Lung (tissue), 12 donors: ENCODE results near the gene METTL1. TPM values are rescaled to one million over a fixed set of nuclear protein-coding genes. Genes with fewer than 3 reads are reported as not detected.
A peak's percentile ranks its signal among the peaks of the same experiment; 100 is the strongest.

ENCODE experiments used
- ATAC-seq: fragments of 200-7000 bp; cut with Tn5 transposase; one replicate; pipeline ENCODE4 v1.9.1; 2020; ENCODE audit warnings: moderate number of reproducible peaks; ENCODE audit not compliant: insufficient read depth, low FRiP score
- DNase-seq, 3 donors: peaks; one replicate each; pipeline ENCODE4 v3.0.0-alpha.2; 2013 to 2017
- H3K27ac ChIP-seq, 2 donors: one replicate each; pipeline ENCODE4 v1.5.1; 2013; ENCODE audit warnings: mild to moderate bottlenecking in 2 of 2, moderate library complexity in 2 of 2, control low read depth in 1 of 2, inconsistent platforms in 1 of 2, low read depth in 1 of 2, low read length in 1 of 2
- H3K27me3 ChIP-seq, 3 donors: one replicate each; pipeline ENCODE4 v1.5.1; 2013; ENCODE audit warnings: low read length in 2 of 3; ENCODE audit not compliant: control insufficient read depth in 3 of 3, insufficient read depth in 3 of 3
- H3K36me3 ChIP-seq, 4 donors: one replicate each; pipeline ENCODE4 v1.5.1; 2013; ENCODE audit warnings: low read length in 4 of 4, mild to moderate bottlenecking in 1 of 4, moderate library complexity in 1 of 4; ENCODE audit not compliant: control insufficient read depth in 4 of 4, insufficient read depth in 4 of 4
- H3K4me1 ChIP-seq, 5 donors: one replicate each; pipeline ENCODE4 v1.5.1; 2013; ENCODE audit warnings: low read length in 5 of 5, mild to moderate bottlenecking in 2 of 5, moderate library complexity in 1 of 5; ENCODE audit not compliant: control insufficient read depth in 5 of 5, insufficient read depth in 5 of 5
- H3K4me3 ChIP-seq: one replicate; pipeline ENCODE4 v1.5.1; 2013; ENCODE audit warnings: mild to moderate bottlenecking, control low read depth, moderate library complexity
- H3K9ac ChIP-seq, 2 donors: one replicate each; pipeline ENCODE4 v1.5.1; 2013; ENCODE audit warnings: low read length in 2 of 2, control low read depth in 1 of 2; ENCODE audit not compliant: insufficient read depth in 1 of 2
- H3K9me3 ChIP-seq, 4 donors: one replicate each; pipeline ENCODE4 v1.5.1; 2013; ENCODE audit warnings: low read length in 3 of 4, mild to moderate bottlenecking in 1 of 4, moderate library complexity in 1 of 4; ENCODE audit not compliant: control insufficient read depth in 4 of 4, insufficient read depth in 3 of 4
- WGBS, 2 donors: extraction: QIAGEN DNeasy Blood & Tissue Kit; methylation state at CpG; one replicate each; pipeline ENCODE4 v1.1.7; 2013; 5-methylcytosine and 5-hydroxymethylcytosine counted together
- polyA plus RNA-seq, 2 donors: library from polyadenylated mRNA; stranded (reverse); fragments of 200-250 nt; gene quantifications; one replicate each; pipeline ENCODE4 v1.2.1, GENCODE V29; 2013
- total RNA-seq, 2 donors: library from RNA; depleted of rRNA in 1 of 2; stranded (reverse); fragments of >200 nt in 1 of 2; gene quantifications; one replicate each; pipeline ENCODE4 v1.2.1, GENCODE V29; 2014 to 2021
- TF ChIP-seq, protein P1 (sequence below): IDR thresholded peaks from 2 replicates; pipeline ENCODE4 v1.5.1; 2012; ENCODE audit warnings: mild to moderate bottlenecking; ENCODE audit errors: control extremely low read depth, extremely low read depth
- donor health status: control.
- donor health status: control.
- donor health status: Bipolar disorder and iron deficiency.
- donor health status: healthy.
- donor health status: DM: yes; HTN: yes; CAD: no.

METTL1 gene
- total and polyA plus RNA-seq, 4 donors: 2.8 to 35.5 (median 31.6) TPM

DNA sequence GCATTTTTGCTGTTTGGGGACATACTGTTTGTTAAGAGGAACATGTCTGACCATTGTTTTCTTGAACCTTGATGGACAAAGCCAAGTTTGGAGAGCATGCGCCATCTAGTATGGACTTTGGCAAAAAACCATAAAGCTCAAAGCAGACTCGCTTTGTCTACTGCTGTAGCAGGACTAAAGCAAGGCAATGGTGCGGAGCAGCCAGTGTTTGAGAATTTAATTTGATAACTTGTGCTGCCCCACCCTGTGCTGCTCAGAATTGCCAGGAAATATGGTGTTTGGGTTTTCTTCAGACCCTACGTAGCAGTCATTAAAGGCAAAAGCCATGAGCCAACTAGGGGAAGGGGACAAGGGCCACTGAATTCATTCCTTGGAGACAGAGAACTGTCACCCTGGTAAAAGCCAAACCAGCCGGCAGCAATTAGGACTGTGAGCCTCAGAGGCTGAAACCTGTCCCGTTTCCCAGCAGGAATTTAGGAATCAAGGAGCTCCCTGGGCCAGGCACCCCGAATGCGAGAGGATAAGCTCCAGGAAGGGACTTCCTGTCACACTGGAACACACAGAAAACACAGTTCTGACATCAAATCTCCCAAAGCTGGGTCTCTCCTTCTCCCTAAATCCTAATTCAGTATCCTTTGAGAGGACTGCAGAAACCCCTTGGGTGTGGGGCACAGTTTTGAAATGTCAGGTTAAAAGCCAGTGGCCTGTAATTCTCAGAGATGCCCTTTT lies 45.5 kb upstream of the METTL1 start:
- no peak for ATAC-seq
- 68 to 78% methylated on average over 8 of the region's 8 CpGs for WGBS, 2 donors
- no peaks in the 10 kb centered on the region for H3K9me3 ChIP-seq
- no peak overlapping the region for H3K4me3 ChIP-seq
- H3K4me1 ChIP-seq: peaks cover 0 to 12% (median 7%) of the 10 kb centered on the region in 5 donors
- no peaks in the 10 kb centered on the region for H3K27me3 ChIP-seq
- peak overlapping the region; percentile 55 to 84 for H3K27ac ChIP-seq
- H3K9ac ChIP-seq: no peak overlapping the region
- no peak for DNase-seq
- TF ChIP-seq, protein P1, sequence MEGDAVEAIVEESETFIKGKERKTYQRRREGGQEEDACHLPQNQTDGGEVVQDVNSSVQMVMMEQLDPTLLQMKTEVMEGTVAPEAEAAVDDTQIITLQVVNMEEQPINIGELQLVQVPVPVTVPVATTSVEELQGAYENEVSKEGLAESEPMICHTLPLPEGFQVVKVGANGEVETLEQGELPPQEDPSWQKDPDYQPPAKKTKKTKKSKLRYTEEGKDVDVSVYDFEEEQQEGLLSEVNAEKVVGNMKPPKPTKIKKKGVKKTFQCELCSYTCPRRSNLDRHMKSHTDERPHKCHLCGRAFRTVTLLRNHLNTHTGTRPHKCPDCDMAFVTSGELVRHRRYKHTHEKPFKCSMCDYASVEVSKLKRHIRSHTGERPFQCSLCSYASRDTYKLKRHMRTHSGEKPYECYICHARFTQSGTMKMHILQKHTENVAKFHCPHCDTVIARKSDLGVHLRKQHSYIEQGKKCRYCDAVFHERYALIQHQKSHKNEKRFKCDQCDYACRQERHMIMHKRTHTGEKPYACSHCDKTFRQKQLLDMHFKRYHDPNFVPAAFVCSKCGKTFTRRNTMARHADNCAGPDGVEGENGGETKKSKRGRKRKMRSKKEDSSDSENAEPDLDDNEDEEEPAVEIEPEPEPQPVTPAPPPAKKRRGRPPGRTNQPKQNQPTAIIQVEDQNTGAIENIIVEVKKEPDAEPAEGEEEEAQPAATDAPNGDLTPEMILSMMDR: no peak
- peaks cover 4 to 34% (median 23%) of the 10 kb centered on the region in 4 donors for H3K36me3 ChIP-seq

GRCh38 chr12:57816855-57817151 lies 44.9 kb upstream of the METTL1 start:
- peak; percentile 49 for ATAC-seq
- 9 to 23% methylated on average over 5 of the region's 5 CpGs for WGBS, 2 donors
- TF ChIP-seq, protein P1: no peak
- no peak for DNase-seq
- no peak overlapping the region for H3K4me3 ChIP-seq
- H3K9me3 ChIP-seq: no peaks in the 10 kb centered on the region
- no peaks in the 10 kb centered on the region for H3K27me3 ChIP-seq
- peak overlapping the region; percentile 9 to 84 for H3K27ac ChIP-seq
- H3K9ac ChIP-seq: no peak overlapping the region
- peaks cover 0 to 12% (median 7%) of the 10 kb centered on the region in 5 donors for H3K4me1 ChIP-seq
- peaks cover 4 to 28% (median 19%) of the 10 kb centered on the region in 4 donors for H3K36me3 ChIP-seq

DNA sequence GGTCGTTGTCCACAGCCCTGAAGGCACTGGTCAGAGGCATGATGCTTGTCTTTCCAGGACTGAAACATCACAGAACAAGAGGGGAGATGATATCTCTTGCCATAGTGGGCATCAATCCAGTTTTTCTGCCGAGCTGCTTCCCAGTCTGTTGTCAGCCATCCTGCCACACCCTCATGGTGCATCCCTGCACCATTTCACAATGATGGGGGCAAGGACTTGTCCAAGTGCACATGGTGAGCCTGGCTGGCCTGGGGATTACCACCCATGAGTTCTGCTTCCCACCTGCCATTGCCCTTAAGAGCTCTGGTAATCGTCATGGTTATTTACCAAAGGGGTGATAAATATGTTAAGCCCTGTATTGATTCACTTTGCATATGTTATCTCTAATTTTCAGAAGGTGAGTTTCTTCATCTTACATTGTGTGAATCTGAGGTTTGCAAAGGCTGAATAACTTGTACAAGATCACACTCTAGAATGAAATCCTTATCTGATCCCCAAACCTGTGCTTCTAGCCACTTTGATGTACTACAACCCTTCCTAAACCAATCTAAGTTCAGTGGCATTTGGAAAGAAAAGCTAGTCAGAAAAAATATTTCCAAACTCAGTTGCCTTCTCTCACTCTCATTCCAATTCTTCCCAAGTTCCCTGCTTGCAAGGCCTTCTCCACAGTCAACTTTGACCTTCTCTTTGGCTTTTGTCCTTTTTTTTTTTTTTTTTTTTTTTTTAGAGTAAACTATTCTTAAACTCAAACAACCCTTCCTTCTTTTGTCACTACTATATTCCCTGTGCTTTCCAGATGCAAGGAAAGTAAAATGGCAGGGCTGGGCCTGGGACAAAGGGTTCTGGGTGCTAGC lies 44.3 kb upstream of the METTL1 start:
- Histone ChIP-seq H3K27me3 (no peaks in the 10 kb centered on the region), H3K9me3 (no peaks in the 10 kb centered on the region), H3K9ac (no peak overlapping the region), H3K36me3 (peaks cover 1 to 24% (median 17%) of the 10 kb centered on the region in 4 donors), H3K4me3 (no peak overlapping the region), H3K27ac (peak overlapping the region; percentile 6 to 9), H3K4me1 (peaks cover 0 to 12% (median 7%) of the 10 kb centered on the region in 5 donors)
- DNase-seq (no peak), ATAC-seq (no peak)
- WGBS, 2 donors: 47 to 64% methylated on average over 3 of the region's 3 CpGs
- TF ChIP-seq, protein P1: no peak
